Measurements from ENCODE around the gene FCMR.

FCMR gene

GRCh38 chr1:206904423-206905142 lies 17.2 kb downstream of the FCMR start:
- no peak overlapping the region for H3K4me3 ChIP-seq (ENCODE audit: low read depth in 1 of 2, low read length in 2 of 2)
- H3K4me1 ChIP-seq (ENCODE audit: insufficient read depth, low read length): no peaks in the 10 kb centered on the region
- no peaks in the 10 kb centered on the region for H3K9me3 ChIP-seq (ENCODE audit: low read length)
- no peak overlapping the region for H3K27ac ChIP-seq (ENCODE audit: low read depth, low read length)
- peaks cover 0 to 8% of the 10 kb centered on the region in 2 donors for H3K27me3 ChIP-seq (ENCODE audit: control insufficient read depth in 1 of 2, insufficient read depth in 2 of 2, low read length in 2 of 2)
- no peaks in the 10 kb centered on the region for H3K36me3 ChIP-seq (ENCODE audit: insufficient read depth, low read length)
- H3K9ac ChIP-seq (ENCODE audit: low read length): no peak overlapping the region

GRCh38 chr1:206903687-206904086 lies 18.1 kb downstream of the FCMR start:
- Histone ChIP-seq H3K36me3 (ENCODE audit: insufficient read depth, low read length) (no peaks in the 10 kb centered on the region), H3K27ac (ENCODE audit: low read depth, low read length) (no peak overlapping the region)

DNA sequence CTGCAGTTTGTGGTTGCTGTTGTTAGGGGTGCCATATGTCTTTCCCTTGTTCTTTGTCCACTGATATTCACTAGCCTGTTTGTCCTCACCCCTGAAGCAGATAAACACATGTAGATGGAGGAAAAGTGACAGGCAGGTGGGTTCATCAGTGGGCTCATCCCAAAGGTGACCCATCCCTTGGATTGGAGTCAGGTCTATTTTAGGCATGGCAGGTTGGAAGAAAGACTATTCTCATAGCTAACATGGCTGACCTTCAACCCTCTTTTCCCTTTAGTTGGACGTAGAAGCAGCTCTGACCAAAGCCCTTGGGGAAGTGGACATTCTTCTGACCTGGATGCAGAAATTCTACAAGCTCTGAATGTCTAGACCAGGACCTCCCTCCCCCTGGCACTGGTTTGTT lies 19.0 kb downstream of the FCMR start:
- H3K4me1 ChIP-seq (ENCODE audit: insufficient read depth, low read length): no peaks in the 10 kb centered on the region
- H3K27me3 ChIP-seq (ENCODE audit: control insufficient read depth in 1 of 2, insufficient read depth in 2 of 2, low read length in 2 of 2): peaks cover 0 to 4% of the 10 kb centered on the region in 2 donors
- H3K36me3 ChIP-seq (ENCODE audit: insufficient read depth, low read length): no peaks in the 10 kb centered on the region
- H3K9ac ChIP-seq (ENCODE audit: low read length): no peak overlapping the region
- H3K9me3 ChIP-seq (ENCODE audit: low read length): no peaks in the 10 kb centered on the region
- no peak overlapping the region for H3K27ac ChIP-seq (ENCODE audit: low read depth, low read length)
- H3K4me3 ChIP-seq (ENCODE audit: low read depth in 1 of 2, low read length in 2 of 2): no peak overlapping the region

More at GRCh38 chr1:206903687-206904086, 18.1 kb downstream of the FCMR start:
- Histone ChIP-seq H3K27me3 (ENCODE audit: control insufficient read depth in 1 of 2, insufficient read depth in 2 of 2, low read length in 2 of 2) (peaks cover 0 to 4% of the 10 kb centered on the region in 2 donors), H3K9me3 (ENCODE audit: low read length) (no peaks in the 10 kb centered on the region), H3K4me3 (ENCODE audit: low read depth in 1 of 2, low read length in 2 of 2) (no peak overlapping the region), H3K9ac (ENCODE audit: low read length) (no peak overlapping the region), H3K4me1 (ENCODE audit: insufficient read depth, low read length) (no peaks in the 10 kb centered on the region)

DNA sequence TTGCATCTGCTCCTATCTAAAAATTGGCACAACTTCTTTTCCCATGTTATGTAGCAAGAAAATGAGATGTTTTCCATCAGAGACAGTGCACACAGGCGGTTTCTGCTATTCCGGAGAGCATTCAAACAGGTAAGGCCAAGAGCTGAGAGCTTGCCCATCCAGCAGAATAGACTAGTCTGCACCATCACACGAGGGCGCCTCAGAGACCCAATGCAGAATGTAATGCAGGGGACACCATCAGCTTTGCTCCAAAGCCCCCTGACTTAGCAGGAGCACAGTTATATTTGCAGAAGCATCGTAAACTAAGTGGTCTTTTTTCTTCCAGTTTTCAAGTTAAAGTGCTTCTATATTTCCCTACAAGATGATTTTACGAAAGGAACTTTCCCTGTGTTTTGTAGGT lies 19.8 kb downstream of the FCMR start:
- Histone ChIP-seq H3K36me3 (ENCODE audit: insufficient read depth, low read length) (no peaks in the 10 kb centered on the region), H3K27ac (ENCODE audit: low read depth, low read length) (no peak overlapping the region), H3K9me3 (ENCODE audit: low read length) (no peaks in the 10 kb centered on the region), H3K27me3 (ENCODE audit: control insufficient read depth in 1 of 2, insufficient read depth in 2 of 2, low read length in 2 of 2) (peaks cover 0 to 4% of the 10 kb centered on the region in 2 donors), H3K4me1 (ENCODE audit: insufficient read depth, low read length) (no peaks in the 10 kb centered on the region), H3K9ac (ENCODE audit: low read length) (no peak overlapping the region), H3K4me3 (ENCODE audit: low read depth in 1 of 2, low read length in 2 of 2) (no peak overlapping the region)

GRCh38 chr1:206900149-206900548 lies 21.6 kb downstream of the FCMR start:
- peaks cover 0 to 4% of the 10 kb centered on the region in 2 donors for H3K27me3 ChIP-seq (ENCODE audit: control insufficient read depth in 1 of 2, insufficient read depth in 2 of 2, low read length in 2 of 2)
- no peak overlapping the region for H3K27ac ChIP-seq (ENCODE audit: low read depth, low read length)
- no peaks in the 10 kb centered on the region for H3K4me1 ChIP-seq (ENCODE audit: insufficient read depth, low read length)
- no peak overlapping the region for H3K9ac ChIP-seq (ENCODE audit: low read length)
- H3K36me3 ChIP-seq (ENCODE audit: insufficient read depth, low read length): no peaks in the 10 kb centered on the region
- H3K4me3 ChIP-seq (ENCODE audit: low read depth in 1 of 2, low read length in 2 of 2): no peak overlapping the region
- H3K9me3 ChIP-seq (ENCODE audit: low read length): no peaks in the 10 kb centered on the region

DNA sequence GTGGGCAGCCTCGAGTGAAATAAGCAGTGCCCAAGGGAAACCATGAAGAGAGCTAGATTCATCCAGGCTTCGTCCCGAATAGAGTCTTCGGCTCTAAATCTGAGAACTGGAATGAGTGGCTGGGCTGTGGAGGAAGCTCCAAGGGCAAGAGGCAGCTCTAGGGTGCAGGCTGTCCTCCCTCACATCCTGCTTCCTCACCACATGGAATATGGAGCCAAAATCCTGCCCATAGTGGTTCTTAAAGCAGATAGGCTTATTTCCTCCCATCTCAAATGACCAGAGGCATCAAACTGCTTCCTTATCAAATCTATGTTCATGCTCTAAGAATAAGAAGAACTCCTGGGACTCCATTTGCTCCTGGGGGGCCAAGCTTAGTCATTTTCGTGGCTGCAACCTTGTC lies 22.0 kb downstream of the FCMR start:
- Histone ChIP-seq H3K4me3 (ENCODE audit: low read depth in 1 of 2, low read length in 2 of 2) (no peak overlapping the region), H3K9ac (ENCODE audit: low read length) (no peak overlapping the region), H3K9me3 (ENCODE audit: low read length) (no peaks in the 10 kb centered on the region), H3K27ac (ENCODE audit: low read depth, low read length) (no peak overlapping the region), H3K36me3 (ENCODE audit: insufficient read depth, low read length) (no peaks in the 10 kb centered on the region), H3K4me1 (ENCODE audit: insufficient read depth, low read length) (no peaks in the 10 kb centered on the region), H3K27me3 (ENCODE audit: control insufficient read depth in 1 of 2, insufficient read depth in 2 of 2, low read length in 2 of 2) (peaks cover 0 to 4% of the 10 kb centered on the region in 2 donors)

DNA sequence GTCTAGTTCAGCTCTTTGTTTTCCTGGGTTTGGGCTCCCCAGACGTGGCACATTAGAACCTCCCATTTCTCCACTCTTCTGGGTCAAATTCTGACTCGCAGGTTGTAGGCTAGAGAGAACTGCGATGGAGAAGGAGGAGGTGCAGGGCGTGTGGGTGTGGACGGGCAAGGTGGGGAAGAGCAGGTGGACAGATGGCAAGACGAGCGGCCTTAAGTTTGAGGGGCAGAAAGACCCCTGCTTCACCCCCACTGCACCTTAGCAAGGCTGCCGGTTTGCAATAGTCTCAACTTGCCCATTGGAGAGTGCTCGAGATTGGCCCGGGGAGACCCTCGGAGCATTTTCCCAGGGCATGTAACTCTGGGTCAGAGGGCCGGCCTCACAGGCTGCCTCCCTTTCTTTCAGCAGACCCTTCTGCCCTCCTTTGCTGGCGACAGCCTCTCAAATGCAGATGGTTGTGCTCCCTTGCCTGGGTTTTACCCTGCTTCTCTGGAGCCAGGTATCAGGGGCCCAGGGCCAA lies 22.8 kb downstream of the FCMR start:
- no peaks in the 10 kb centered on the region for H3K9me3 ChIP-seq (ENCODE audit: low read length)

DNA sequence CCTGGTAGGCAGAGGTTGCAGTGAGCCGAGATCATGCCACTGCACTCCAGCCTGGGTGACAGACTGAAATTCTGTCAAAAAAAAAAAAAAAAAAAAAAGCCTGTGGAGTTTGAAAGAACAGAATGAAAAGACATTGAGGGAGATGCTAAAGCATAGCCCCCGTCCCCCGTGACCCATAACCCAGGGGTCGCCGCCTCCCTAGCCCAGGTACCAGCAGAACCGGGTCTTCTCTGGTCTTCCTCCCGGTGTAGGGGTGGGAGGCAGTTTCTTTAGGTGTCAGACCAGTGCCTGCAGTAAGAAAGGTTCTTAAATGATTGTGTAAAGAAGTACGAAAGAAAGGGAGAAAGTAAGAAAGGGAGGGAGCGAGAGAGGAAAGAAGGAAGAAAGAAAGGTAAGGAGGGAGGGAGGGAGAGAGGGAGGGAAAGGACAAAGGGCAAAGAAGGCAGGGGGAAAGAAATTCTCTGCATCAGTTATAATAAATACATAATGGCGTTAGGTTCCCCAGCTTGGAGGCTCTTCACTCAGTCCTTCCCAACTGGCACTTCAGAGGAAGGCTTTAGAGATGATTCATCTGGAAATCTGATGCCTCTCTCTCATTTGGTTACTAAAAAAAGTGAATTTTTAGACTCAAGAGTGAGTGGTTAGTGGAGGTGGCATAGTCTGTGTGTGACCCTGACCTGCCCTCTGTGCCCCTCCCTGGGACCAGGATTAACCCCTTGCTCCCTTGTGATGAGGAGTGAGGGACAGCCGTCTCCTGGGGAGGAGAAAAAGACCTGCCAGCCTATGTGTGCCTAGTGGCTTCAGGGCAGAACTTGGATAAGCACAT lies 23.4 kb downstream of the FCMR start:
- H3K4me1 ChIP-seq (ENCODE audit: insufficient read depth, low read length): no peaks in the 10 kb centered on the region
- no peak overlapping the region for H3K9ac ChIP-seq (ENCODE audit: low read length)
- H3K4me3 ChIP-seq (ENCODE audit: low read depth in 1 of 2, low read length in 2 of 2): no peak overlapping the region
- H3K36me3 ChIP-seq (ENCODE audit: insufficient read depth, low read length): no peaks in the 10 kb centered on the region
- peaks cover 0 to 4% of the 10 kb centered on the region in 2 donors for H3K27me3 ChIP-seq (ENCODE audit: control insufficient read depth in 1 of 2, insufficient read depth in 2 of 2, low read length in 2 of 2)
- H3K9me3 ChIP-seq (ENCODE audit: low read length): no peaks in the 10 kb centered on the region
- no peak overlapping the region for H3K27ac ChIP-seq (ENCODE audit: low read depth, low read length)

More for the DNA sequence above, 22.8 kb downstream of the FCMR start:
- H3K36me3 ChIP-seq (ENCODE audit: insufficient read depth, low read length): no peaks in the 10 kb centered on the region
- H3K9ac ChIP-seq (ENCODE audit: low read length): no peak overlapping the region
- H3K27me3 ChIP-seq (ENCODE audit: control insufficient read depth in 1 of 2, insufficient read depth in 2 of 2, low read length in 2 of 2): peaks cover 0 to 4% of the 10 kb centered on the region in 2 donors
- no peak overlapping the region for H3K27ac ChIP-seq (ENCODE audit: low read depth, low read length)
- no peak overlapping the region for H3K4me3 ChIP-seq (ENCODE audit: low read depth in 1 of 2, low read length in 2 of 2)
- no peaks in the 10 kb centered on the region for H3K4me1 ChIP-seq (ENCODE audit: insufficient read depth, low read length)

DNA sequence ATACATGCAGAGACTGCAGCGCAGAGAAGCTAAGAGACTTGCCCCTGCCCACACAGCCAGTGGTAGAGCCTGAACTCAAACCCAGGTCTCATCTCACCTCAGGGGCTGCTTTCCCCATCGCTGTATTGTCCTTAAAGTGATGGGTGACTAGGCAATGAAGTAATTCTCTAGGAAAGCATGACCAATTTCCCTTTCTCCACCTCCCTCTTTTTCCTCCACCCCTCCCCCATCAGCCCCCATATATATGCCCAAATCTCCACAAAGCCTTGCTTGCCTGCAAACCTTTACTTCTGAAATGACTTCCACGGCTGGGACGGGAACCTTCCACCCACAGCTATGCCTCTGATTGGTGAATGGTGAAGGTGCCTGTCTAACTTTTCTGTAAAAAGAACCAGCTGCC lies 24.6 kb downstream of the FCMR start, which contains the start of gene IL24:
IL24 (plus strand) TSS at position 269 of the 400 bp plus-strand sequence. CDS start 390 bp downstream, outside the sequence.
- H3K27ac ChIP-seq (ENCODE audit: low read depth, low read length): no peak within 1 kb of the TSS
- H3K9me3 ChIP-seq (ENCODE audit: low read length): no peaks in the 10 kb centered on the region
- no peaks in the 10 kb centered on the region for H3K4me1 ChIP-seq (ENCODE audit: insufficient read depth, low read length)
- H3K9ac ChIP-seq (ENCODE audit: low read length): no peak within 1 kb of the TSS
- no peak within 1 kb of the TSS for H3K4me3 ChIP-seq (ENCODE audit: low read depth in 1 of 2, low read length in 2 of 2)
- no peaks in the 10 kb centered on the region for H3K36me3 ChIP-seq (ENCODE audit: insufficient read depth, low read length)
- H3K27me3 ChIP-seq (ENCODE audit: control insufficient read depth in 1 of 2, insufficient read depth in 2 of 2, low read length in 2 of 2): peaks cover 0 to 4% of the 10 kb centered on the region in 2 donors

GRCh38 chr1:206896261-206896660 lies 25.5 kb downstream of the FCMR start:
- Histone ChIP-seq H3K4me1 (ENCODE audit: insufficient read depth, low read length) (no peaks in the 10 kb centered on the region), H3K9ac (ENCODE audit: low read length) (no peak overlapping the region), H3K27ac (ENCODE audit: low read depth, low read length) (no peak overlapping the region), H3K27me3 (ENCODE audit: control insufficient read depth in 1 of 2, insufficient read depth in 2 of 2, low read length in 2 of 2) (peaks cover 0 to 4% of the 10 kb centered on the region in 2 donors), H3K4me3 (ENCODE audit: low read depth in 1 of 2, low read length in 2 of 2) (no peak overlapping the region), H3K36me3 (ENCODE audit: insufficient read depth, low read length) (no peaks in the 10 kb centered on the region), H3K9me3 (ENCODE audit: low read length) (no peaks in the 10 kb centered on the region)

DNA sequence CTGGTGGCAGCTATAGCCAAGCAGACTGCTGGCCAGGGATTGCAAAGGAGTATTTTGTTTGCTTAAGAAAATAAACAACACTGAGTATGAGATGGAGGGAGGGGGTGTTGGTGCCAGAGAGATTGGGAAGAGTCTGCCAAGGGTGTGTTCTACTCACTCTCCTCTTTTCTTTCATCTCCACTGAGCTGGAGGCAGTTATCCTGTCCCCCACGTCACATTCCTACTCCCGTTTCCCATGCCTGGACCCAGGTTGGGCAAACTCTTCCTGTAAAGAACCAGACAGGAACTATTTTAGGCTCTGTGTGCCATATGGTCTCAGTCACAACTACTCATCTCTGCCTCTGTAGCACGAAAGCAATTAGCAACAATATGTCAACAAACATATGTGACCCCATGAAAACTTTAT lies 25.9 kb downstream of the FCMR start:
- Histone ChIP-seq H3K4me1 (ENCODE audit: insufficient read depth, low read length) (no peaks in the 10 kb centered on the region), H3K9me3 (ENCODE audit: low read length) (no peaks in the 10 kb centered on the region), H3K9ac (ENCODE audit: low read length) (no peak overlapping the region), H3K36me3 (ENCODE audit: insufficient read depth, low read length) (no peaks in the 10 kb centered on the region), H3K4me3 (ENCODE audit: low read depth in 1 of 2, low read length in 2 of 2) (no peak overlapping the region), H3K27ac (ENCODE audit: low read depth, low read length) (no peak overlapping the region), H3K27me3 (ENCODE audit: control insufficient read depth in 1 of 2, insufficient read depth in 2 of 2, low read length in 2 of 2) (peaks cover 0 to 4% of the 10 kb centered on the region in 2 donors)

Measured in muscle layer of colon (tissue), 2 donors.